Endothelial cell of umbilical vein (primary cell): ENCODE data around the gene SPTBN5. TPM values are rescaled to one million over a fixed set of nuclear protein-coding genes. Genes with fewer than 3 reads are reported as not detected.

Experiments used
- BruUV-seq: library from RNA; stranded (reverse); fragments of 400-500 nt; replicated peaks from 2 replicates; lab custom pipeline; 2021; lab: Mats Ljungman, UMichigan
- CTCF ChIA-PET: fragments of 300-600, 350-600 bp; sonication (Branson Sonifier 250); formaldehyde crosslinking; loops from one replicate; lab custom pipeline; 2021; ENCODE audit warnings: antibody characterized with exemption, inconsistent platforms; lab: Charles Lee
- POLR2A ChIA-PET: fragments of 300-600, 350-600 bp; sonication (Branson Sonifier 250); formaldehyde crosslinking; loops from one replicate; lab custom pipeline; 2021; ENCODE audit warnings: antibody characterized with exemption, inconsistent platforms; lab: Charles Lee
- DNase-seq: peaks from one replicate; pipeline ENCODE4 v3.0.0-alpha.2; 2011; ENCODE audit warnings: low read depth, low spot score
- FAIRE-seq: peaks from 2 replicates; lab custom pipeline; 2011; peaks lifted over from hg19 to GRCh38; lab: Jason Lieb, UNC
- H2AFZ ChIP-seq: 2 replicates; pipeline ENCODE4 v1.6.0; 2012; ENCODE audit warnings: low read depth, low read length, control low read depth, inconsistent platforms
- H3K27ac ChIP-seq: 2 replicates; pipeline ENCODE4 v1.5.1; 2011; ENCODE audit warnings: low read depth, mild to moderate bottlenecking, control low read depth, low read length, moderate library complexity; ENCODE audit not compliant: insufficient read depth
- H3K27me3 ChIP-seq, 2 experiments: 2 replicates each; pipeline versions ENCODE4 v1.6.0 to v1.6.1; 2011; ENCODE audit warnings: low read length in 2 of 2, mixed read lengths in 1 of 2; ENCODE audit not compliant: control insufficient read depth in 2 of 2, insufficient read depth in 2 of 2
- H3K36me3 ChIP-seq, 2 experiments: 2 replicates in 1 of 2; 3 replicates in 1 of 2; pipeline ENCODE4 v1.5.1; 2011; ENCODE audit warnings: low read length in 2 of 2, mild to moderate bottlenecking in 1 of 2, moderate library complexity in 1 of 2; ENCODE audit not compliant: control insufficient read depth in 2 of 2, insufficient read depth in 2 of 2; ENCODE audit errors: extremely low read depth in 1 of 2
- H3K4me1 ChIP-seq: 3 replicates; pipeline ENCODE4 v1.5.1; 2011; ENCODE audit warnings: mild to moderate bottlenecking, low read length; ENCODE audit not compliant: control insufficient read depth, insufficient read depth; ENCODE audit errors: extremely low read depth
- H3K4me2 ChIP-seq: 2 replicates; pipeline ENCODE4 v1.6.1; 2011; ENCODE audit warnings: low read length, control low read depth, mixed read lengths; ENCODE audit not compliant: insufficient read depth
- H3K4me3 ChIP-seq, 3 experiments: fragments of 200-600 bp in 1 of 3; sonication (generic), shearing (Covaris generic) in 1 of 3; replicated peaks in 1 of 3; 2 replicates each; pipeline ENCODE4 v1.5.1; 2011 to 2016; ENCODE audit warnings: control low read depth in 3 of 3, low read length in 3 of 3, mild to moderate bottlenecking in 2 of 3, inconsistent platforms in 1 of 3, low read depth in 1 of 3, moderate library complexity in 1 of 3; ENCODE audit not compliant: insufficient read depth in 1 of 3
- H3K79me2 ChIP-seq: 2 replicates; pipeline ENCODE4 v1.6.0; 2012; ENCODE audit warnings: low read length, inconsistent platforms; ENCODE audit not compliant: control insufficient read depth, insufficient read depth
- H3K9ac ChIP-seq: replicated peaks from 2 replicates; pipeline ENCODE3; 2011; ENCODE audit warnings: low read length, control low read depth; ENCODE audit not compliant: insufficient read depth; ENCODE audit errors: extremely low read depth
- H3K9me1 ChIP-seq: replicated peaks from 3 replicates; pipeline ENCODE4 v1.6.0; 2011; ENCODE audit warnings: mild to moderate bottlenecking, low read length; ENCODE audit not compliant: control insufficient read depth, insufficient read depth; ENCODE audit errors: extremely low read depth
- H3K9me3 ChIP-seq: replicated peaks from 2 replicates; pipeline ENCODE4 v1.5.1; 2012; ENCODE audit warnings: low read length, inconsistent platforms; ENCODE audit not compliant: control insufficient read depth, insufficient read depth
- H4K20me1 ChIP-seq: replicated peaks from 2 replicates; pipeline ENCODE3; 2011; ENCODE audit warnings: mild to moderate bottlenecking, low read length; ENCODE audit not compliant: control insufficient read depth, insufficient read depth; ENCODE audit errors: extremely low read depth
- CTCF ChIP-seq, 2 donors: IDR thresholded peaks; 1 replicate in 1 of 2; 2 replicates in 1 of 2; pipeline ENCODE4 v1.5.1; 2011; ENCODE audit warnings: low read length in 2 of 2, mild to moderate bottlenecking in 2 of 2, moderate library complexity in 2 of 2, control low read depth in 1 of 2, inconsistent platforms in 1 of 2, low read depth in 1 of 2; ENCODE audit not compliant: insufficient read depth in 1 of 2; ENCODE audit errors: extremely low read depth in 1 of 2
- EZH2 ChIP-seq: IDR thresholded peaks from 2 replicates; pipeline ENCODE4 v1.6.1; 2012; ENCODE audit warnings: borderline replicate concordance, low read depth, mild to moderate bottlenecking, moderate library complexity, low read length, inconsistent platforms; ENCODE audit not compliant: severe bottlenecking
- FOS ChIP-seq: IDR thresholded peaks from 2 replicates; pipeline ENCODE4 v1.6.1; 2011; ENCODE audit warnings: mild to moderate bottlenecking, low read length, moderate library complexity, borderline replicate concordance; ENCODE audit not compliant: insufficient read depth
- GATA2 ChIP-seq: IDR thresholded peaks from 2 replicates; pipeline ENCODE4 v1.7.0; 2011; ENCODE audit warnings: low read depth, mild to moderate bottlenecking, moderate library complexity, mixed read lengths, low read length; ENCODE audit not compliant: insufficient read length, insufficient read depth
- JUN ChIP-seq: IDR thresholded peaks from 2 replicates; pipeline ENCODE4 v1.6.1; 2011; ENCODE audit warnings: borderline replicate concordance, low read depth; ENCODE audit not compliant: insufficient read length, insufficient read depth
- MYC ChIP-seq: IDR thresholded peaks from one replicate; pipeline ENCODE4 v1.6.1; 2011; ENCODE audit warnings: mild to moderate bottlenecking, low read depth, low read length
- POLR2A ChIP-seq: IDR thresholded peaks from 2 replicates; pipeline ENCODE4 v1.6.1; 2012; ENCODE audit warnings: low read depth, mild to moderate bottlenecking, control low read depth, low read length
- POLR2AphosphoS5 ChIP-seq: IDR thresholded peaks from 2 replicates; pipeline ENCODE4 v1.6.1; 2012; ENCODE audit warnings: low read depth, mild to moderate bottlenecking, control low read depth, low read length, moderate library complexity; ENCODE audit not compliant: insufficient read depth
- dilution Hi-C: fragments of 300-500 bp; cut with MboI; formaldehyde crosslinking; loops from one replicate; pipeline ENCODE4 v1.15.0; 2019; ENCODE audit warnings: low sequenced_read_pairs; ENCODE audit not compliant: extremely low pct_ligation_motif_present
- intact Hi-C: fragments of 100-400 bp; cut with micrococcal nuclease; formaldehyde crosslinking; loops from one replicate; pipeline ENCODE4 v1.10.0; 2022
- polyA plus RNA-seq, 4 experiments: library from polyadenylated mRNA; depleted of rRNA in 3 of 4; stranded (reverse) in 3 of 4; unstranded in 1 of 4; fragments of >200 nt; gene quantifications; 2 replicates each; pipeline versions ENCODE4 v1.2.1 to v1.2.3, GENCODE V29; 2011 to 2012; ENCODE audit warnings: missing spikeins in 1 of 4
- total RNA-seq: library from RNA; stranded (reverse); gene quantifications from 2 replicates; pipeline ENCODE4 v1.2.3, GENCODE V29; 2021
- TF ChIP-seq, protein P1 (sequence below): IDR thresholded peaks from 2 replicates; pipeline ENCODE4 v1.6.1; 2011; ENCODE audit not compliant: insufficient read depth, insufficient read length

Gene SPTBN5
- total and polyA plus RNA-seq, 2 donors (not counting 3 experiments of a cell fraction or from before 2014, with no cell fraction given), result 12.0 to 19.0 TPM

GRCh38 chr15:41836073-41836472 is 57.8 kb downstream of the SPTBN5 start:
- no TSS peak for BruUV-seq
- no peaks in the 10 kb centered on the region for H4K20me1 ChIP-seq
- no peaks in the 10 kb centered on the region for H3K79me2 ChIP-seq
- ChIA-PET CTCF (interaction anchor here (0.6 kb wide), 1 partner anchor 1792 kb away, joined by 3 read pairs; no protein-coding TSS in a partner anchor), POLR2A (no interaction called here)
- dilution Hi-C loops, result no loop called here
- no peak overlapping the region for H3K4me3 ChIP-seq
- H3K9me3 ChIP-seq, result no peaks in the 10 kb centered on the region
- H2AFZ ChIP-seq, result no peak overlapping the region
- H3K27me3 ChIP-seq, result no peaks in the 10 kb centered on the region
- H3K27ac ChIP-seq, result no peak overlapping the region
- no peaks in the 10 kb centered on the region for H3K4me1 ChIP-seq
- no peak for TF ChIP-seq MYC
- no peak for TF ChIP-seq CTCF (IDR thresholded peaks at IDR 0.05; ENCODE audit: extremely low read depth in 1 of 2, insufficient read depth in 1 of 2, low read depth in 1 of 2, low read length in 2 of 2)
- TF ChIP-seq, protein P1, sequence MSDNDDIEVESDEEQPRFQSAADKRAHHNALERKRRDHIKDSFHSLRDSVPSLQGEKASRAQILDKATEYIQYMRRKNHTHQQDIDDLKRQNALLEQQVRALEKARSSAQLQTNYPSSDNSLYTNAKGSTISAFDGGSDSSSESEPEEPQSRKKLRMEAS, result no peak
- TF ChIP-seq EZH2, result no peak
- no peak for TF ChIP-seq JUN
- no peak for TF ChIP-seq GATA2
- TF ChIP-seq POLR2A, result no peak
- TF ChIP-seq FOS, result no peak
- TF ChIP-seq POLR2AphosphoS5, result no peak
- no peak overlapping the region for H3K9ac ChIP-seq
- DNase-seq (no peak), FAIRE-seq (no peak)
- H3K4me2 ChIP-seq, result no peak overlapping the region
- peaks cover 0 to 6% of the 10 kb centered on the region in 2 experiments for H3K36me3 ChIP-seq
- intact Hi-C loops, result no loop called here
- H3K9me1 ChIP-seq, result no peaks in the 10 kb centered on the region
